ENCODE data around the gene SYTL2. TPM values are rescaled to one million over a fixed set of nuclear protein-coding genes. Genes with fewer than 3 reads are reported as not detected.
A peak's percentile ranks its signal among the peaks of the same experiment; 100 is the strongest.
"Not testable (repeated sequence)": the region's sequence is repeated elsewhere in the genome, so short reads cannot be mapped to it uniquely, and the experiment has no call there.

SYTL2 gene
- 24.6 TPM for total RNA-seq

DNA sequence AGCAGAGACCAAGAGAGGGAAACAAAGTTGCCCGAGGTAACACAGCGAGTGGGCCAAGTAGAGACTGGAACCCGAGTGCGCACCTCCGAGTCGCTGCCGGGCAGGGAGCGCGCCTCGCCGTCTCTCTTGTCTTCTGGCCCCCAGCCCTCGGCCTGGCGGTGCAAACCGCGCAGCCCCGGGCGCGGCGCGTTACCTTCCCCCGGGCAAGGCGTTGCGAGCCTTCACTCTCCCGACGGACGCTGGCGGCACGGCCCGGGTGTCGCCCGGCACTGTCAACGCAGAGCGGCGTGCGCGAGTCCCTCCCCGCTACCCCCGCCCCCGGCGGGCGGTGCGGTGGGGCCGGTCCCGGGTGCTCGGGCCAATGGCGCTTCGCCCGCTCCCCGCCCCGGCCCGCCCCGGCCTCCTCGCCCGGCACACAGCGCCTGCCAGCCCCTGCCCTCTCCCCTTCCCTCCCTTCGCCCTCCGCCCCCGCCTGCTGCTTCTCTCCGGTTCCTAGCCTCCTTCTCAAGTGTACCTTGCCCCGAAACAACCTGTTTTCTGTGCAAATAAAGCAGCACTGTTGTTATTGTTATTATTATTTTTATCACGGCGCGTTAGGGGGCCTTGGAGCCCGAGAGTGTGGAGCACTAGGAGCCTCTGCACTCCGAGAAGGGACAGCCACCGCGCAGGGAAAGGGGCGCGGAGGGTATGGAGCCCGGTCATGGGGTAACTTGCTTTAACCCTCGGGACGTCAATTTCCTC lies at the start of gene SYTL2:
Gene SYTL2, minus strand, starts transcription at position 271 of the 741 bp plus-strand sequence. CDS start 53,416 bp downstream, outside the sequence.
- DNase-seq (ENCODE audit: low spot score), result peak; percentile 82
- intact Hi-C loops (cut with DNase I), result no loop called here
- ATAC-seq, result peak; percentile 95

- intact Hi-C loops (cut with DNase I), result loop anchor here (5.0 kb wide), 1 partner anchor 78 kb away; no protein-coding TSS in a partner anchor
- not testable (repeated sequence) for ATAC-seq; DNase-seq (ENCODE audit: low spot score)
These were observed 48.6 kb upstream of the SYTL2 start for GRCh38 chr11:85859541-85859940.

- intact Hi-C loops (cut with DNase I), result loop anchor here (5.0 kb wide), 1 partner anchor 80 kb away; no protein-coding TSS in a partner anchor
- DNase-seq (ENCODE audit: low spot score), result no peak
- ATAC-seq, result no peak
These were observed 46.2 kb upstream of the SYTL2 start for GRCh38 chr11:85857098-85857497.

GRCh38 chr11:85855341-85855656 lies 44.4 kb upstream of the SYTL2 start, which contains the start of gene CCDC83:
CCDC83 (plus strand) TSS chr11:85855383; CDS start chr11:85865124, 9,741 bp downstream.
- intact Hi-C loops (cut with DNase I), result loop anchor here (5.0 kb wide), 1 partner anchor 82 kb away; no protein-coding TSS in a partner anchor
- DNase-seq (ENCODE audit: low spot score) (no peak), ATAC-seq (no peak)

- intact Hi-C loops (cut with DNase I), result loop anchor here (5.0 kb wide), 1 partner anchor 83 kb away; no protein-coding TSS in a partner anchor
- ATAC-seq (peak; percentile 98), DNase-seq (ENCODE audit: low spot score) (peak; percentile 94)
These were observed 43.8 kb upstream of the SYTL2 start for GRCh38 chr11:85854557-85855340.

GRCh38 chr11:85854212-85854556 lies 43.2 kb upstream of the SYTL2 start:
- intact Hi-C loops (cut with DNase I), result no loop called here
- DNase-seq (ENCODE audit: low spot score), result no peak
- ATAC-seq, result no peak

GRCh38 chr11:85853541-85853940 lies 42.6 kb upstream of the SYTL2 start:
- DNase-seq (ENCODE audit: low spot score); intact Hi-C loops (cut with DNase I); ATAC-seq: not testable (repeated sequence)

GRCh38 chr11:85852754-85853153 lies 41.8 kb upstream of the SYTL2 start:
- intact Hi-C loops (cut with DNase I); ATAC-seq; DNase-seq (ENCODE audit: low spot score): not testable (repeated sequence)

GRCh38 chr11:85848556-85848955 lies 37.6 kb upstream of the SYTL2 start:
- DNase-seq (ENCODE audit: low spot score), result no peak
- intact Hi-C loops (cut with DNase I), result no loop called here
- ATAC-seq, result no peak

- ATAC-seq (no peak), DNase-seq (ENCODE audit: low spot score) (no peak)
- intact Hi-C loops (cut with DNase I), result no loop called here
These were observed 37.1 kb upstream of the SYTL2 start for GRCh38 chr11:85848006-85848405.

DNA sequence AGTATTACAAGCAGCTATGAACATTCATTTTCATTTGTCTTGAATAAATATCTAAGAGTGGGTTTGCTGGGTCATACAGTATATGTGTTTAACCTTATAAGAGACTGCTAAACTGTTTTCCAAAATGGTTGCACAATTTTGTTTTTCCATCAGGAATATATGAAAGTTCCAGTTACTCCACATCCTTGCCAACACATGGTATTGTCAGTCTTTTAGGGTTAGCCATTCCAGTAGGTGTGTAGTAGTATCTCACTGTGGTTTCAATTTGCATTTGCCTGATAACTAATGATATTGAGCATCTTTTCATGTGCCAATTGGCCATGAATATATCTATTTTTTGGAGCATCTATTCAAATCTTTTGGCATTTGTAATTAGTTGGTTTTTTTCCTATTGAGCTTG lies 36.5 kb upstream of the SYTL2 start:
- ATAC-seq (no peak), DNase-seq (ENCODE audit: low spot score) (no peak)
- intact Hi-C loops (cut with DNase I), result no loop called here

DNA sequence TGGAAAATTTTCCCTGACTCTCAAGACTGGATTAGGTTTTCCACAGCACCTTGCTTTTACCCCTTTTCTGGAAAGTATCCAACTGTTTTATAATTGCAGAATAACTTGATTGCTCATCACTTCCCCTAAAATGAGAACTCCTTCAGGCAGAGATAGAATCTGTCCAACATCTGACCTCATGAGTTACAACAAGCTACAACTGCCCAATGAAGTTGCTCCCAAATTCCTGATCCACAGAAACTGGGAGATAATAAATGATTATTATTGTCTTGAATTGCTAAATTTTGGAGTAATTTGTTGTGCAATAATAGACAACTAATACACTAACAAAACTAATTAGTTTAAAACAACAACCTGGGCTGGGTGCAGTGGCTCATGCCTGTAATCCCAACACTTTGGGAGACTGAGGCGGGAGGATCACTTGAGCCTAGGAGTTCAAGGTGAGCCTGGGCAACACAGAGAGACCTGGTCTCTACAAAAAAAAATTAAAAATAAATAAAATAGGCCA lies 34.2 kb upstream of the SYTL2 start:
- ATAC-seq, result no peak
- no peak for DNase-seq (ENCODE audit: low spot score)
- intact Hi-C loops (cut with DNase I), result no loop called here

DNA sequence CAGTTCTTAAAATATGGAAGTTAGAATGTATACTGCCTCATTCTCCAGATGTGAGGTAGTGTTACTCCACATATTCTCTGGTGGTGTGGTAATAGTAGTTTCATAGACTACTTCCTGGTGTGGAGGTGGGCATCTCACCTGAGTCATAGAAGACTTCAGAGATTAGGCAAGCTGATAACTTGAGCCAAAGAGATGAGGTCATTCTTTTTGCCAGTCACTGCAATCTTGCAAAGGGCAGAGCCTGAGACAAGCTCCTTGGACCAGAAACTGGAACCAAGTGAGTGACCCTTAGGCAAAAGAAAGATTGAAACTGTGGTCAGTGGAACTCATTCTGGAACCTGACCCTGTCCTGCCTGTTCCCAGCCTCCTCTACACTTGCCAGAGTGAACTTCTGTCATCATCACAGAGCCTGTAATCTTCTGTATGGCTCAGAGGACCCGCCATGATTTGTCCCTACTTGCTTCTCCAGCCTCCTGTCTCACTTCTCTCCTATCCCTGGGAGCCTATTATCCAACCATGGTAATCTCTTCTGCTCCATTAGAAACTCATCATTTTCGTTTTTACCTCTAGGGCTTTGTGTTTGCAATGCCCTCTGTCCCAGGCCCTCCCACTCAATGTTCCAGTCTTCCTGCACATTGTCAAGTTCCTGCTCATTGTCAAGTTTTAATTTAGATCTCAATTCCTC lies 33.6 kb upstream of the SYTL2 start:
- DNase-seq (ENCODE audit: low spot score), result no peak
- intact Hi-C loops (cut with DNase I), result no loop called here
- no peak for ATAC-seq

- intact Hi-C loops (cut with DNase I), result no loop called here
- ATAC-seq (no peak), DNase-seq (ENCODE audit: low spot score) (no peak)
These were observed 33.0 kb upstream of the SYTL2 start for GRCh38 chr11:85843929-85844328.

DNA sequence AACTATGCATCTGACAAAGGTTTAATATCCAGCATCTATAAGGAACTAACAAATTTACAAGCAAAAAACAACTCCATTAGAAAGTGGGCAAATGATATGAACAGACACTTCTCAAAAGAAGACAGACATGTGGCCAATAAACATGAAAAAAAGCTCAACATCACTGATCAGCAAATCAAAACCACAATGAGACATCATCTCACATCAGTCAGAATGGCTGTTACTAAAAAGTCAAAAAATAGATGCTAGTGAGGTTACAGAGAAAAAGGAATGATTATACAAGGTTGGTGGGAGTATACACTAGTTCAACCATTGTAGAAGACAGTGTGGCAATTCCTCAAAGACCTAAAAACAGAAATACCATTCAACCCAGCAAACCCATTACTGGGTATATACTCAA lies 30.0 kb upstream of the SYTL2 start:
- not testable (repeated sequence) for DNase-seq (ENCODE audit: low spot score); ATAC-seq

GRCh38 chr11:85835729-85836128 lies 24.8 kb upstream of the SYTL2 start:
- no peak for ATAC-seq
- no peak for DNase-seq (ENCODE audit: low spot score)
- intact Hi-C loops (cut with DNase I), result no loop called here

More for the DNA sequence above, 30.0 kb upstream of the SYTL2 start:
- intact Hi-C loops (cut with DNase I), result not testable (repeated sequence)

DNA sequence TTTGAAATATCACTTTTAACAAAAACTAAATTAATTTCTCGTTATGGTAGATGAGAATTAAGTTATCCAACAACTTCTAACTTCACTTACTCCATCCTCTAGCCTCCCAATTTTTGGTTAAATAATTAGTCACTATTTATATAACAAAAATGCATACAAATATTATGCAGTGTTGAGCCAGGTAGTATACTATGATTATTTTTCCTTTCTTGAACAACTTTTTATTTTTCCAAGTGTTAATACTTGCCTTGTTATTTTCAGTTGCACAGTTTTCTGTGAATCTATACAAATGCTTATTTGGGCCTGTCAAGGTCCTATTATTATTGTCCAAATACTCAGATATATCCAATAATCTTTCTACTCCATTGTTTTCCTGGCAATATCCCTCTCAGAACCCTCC lies 24.3 kb upstream of the SYTL2 start:
- DNase-seq (ENCODE audit: low spot score), result no peak
- no peak for ATAC-seq
- intact Hi-C loops (cut with DNase I), result no loop called here

DNA sequence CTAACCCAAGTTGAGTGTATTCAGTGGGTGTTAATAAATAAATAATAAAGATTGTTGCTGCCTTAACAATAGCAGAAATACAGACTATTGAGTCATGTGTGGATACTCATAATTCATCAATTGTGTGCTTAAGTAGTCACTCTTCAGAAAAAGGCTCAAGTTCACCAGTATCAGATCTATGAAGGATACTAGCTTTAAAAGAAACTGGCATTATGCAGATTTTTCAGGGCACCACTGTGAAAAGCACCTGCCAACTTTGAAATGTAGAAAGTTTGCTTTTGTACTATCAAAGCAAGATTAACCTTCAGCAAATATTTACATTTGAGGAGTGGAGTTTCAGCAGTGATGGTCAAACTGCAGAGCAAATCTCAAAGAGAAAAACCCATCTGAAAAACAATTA lies 20.1 kb upstream of the SYTL2 start:
- ATAC-seq (no peak), DNase-seq (ENCODE audit: low spot score) (no peak)
- intact Hi-C loops (cut with DNase I), result no loop called here

DNA sequence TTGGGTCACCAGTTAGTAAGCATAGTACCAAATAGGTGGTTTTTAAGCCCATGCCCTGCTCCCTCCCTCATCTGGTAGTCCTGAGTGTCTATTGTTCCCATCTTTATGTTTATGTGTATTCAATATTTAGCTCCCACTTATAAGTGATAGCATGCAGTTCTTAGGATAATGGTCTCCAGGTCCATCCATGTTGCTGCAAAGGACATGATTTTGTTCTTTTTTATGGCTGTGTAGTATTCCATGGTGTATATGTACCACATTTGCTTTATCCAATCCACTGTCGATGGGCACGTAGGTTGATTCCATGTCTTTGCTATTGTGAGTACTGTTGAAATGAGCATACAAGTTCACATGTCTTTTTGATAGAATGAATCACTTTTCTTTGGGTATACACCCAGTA lies 18.2 kb upstream of the SYTL2 start:
- intact Hi-C loops (cut with DNase I), result no loop called here
- ATAC-seq (no peak), DNase-seq (ENCODE audit: low spot score) (no peak)
